HepG2 (cell line): ENCODE measurements around the gene RUNX2. TPM values are rescaled to one million over a fixed set of nuclear protein-coding genes. Genes with fewer than 3 reads are reported as not detected.

Source experiments
- BRF2 ChIP-seq: sonication (generic); formaldehyde crosslinking; IDR thresholded peaks from 2 replicates; pipeline ENCODE4 v1.8.1; 2022; ENCODE audit warnings: mild to moderate bottlenecking, missing genetic modification reagents
- CCDC6 ChIP-seq: sonication (generic); formaldehyde crosslinking; IDR thresholded peaks from 2 replicates; pipeline ENCODE4 v1.8.1; 2022; ENCODE audit warnings: mild to moderate bottlenecking, missing genetic modification reagents, moderate library complexity
- CREB1 ChIP-seq, 2 experiments: fragments of 450-650 bp in 1 of 2; IDR thresholded peaks; 2 replicates each; pipeline ENCODE4 v1.6.1; 2016 to 2017; ENCODE audit warnings: control low read depth in 1 of 2, mild to moderate bottlenecking in 1 of 2, missing compliant biosample characterization in 1 of 2, missing genetic modification characterization in 1 of 2
- DNMT1 ChIP-seq: sonication (generic); formaldehyde crosslinking; IDR thresholded peaks from 2 replicates; pipeline ENCODE4 v1.5.1; 2020; ENCODE audit warnings: mild to moderate bottlenecking, missing genetic modification reagents
- ELK4 ChIP-seq: sonication (generic); formaldehyde crosslinking; IDR thresholded peaks from 2 replicates; pipeline ENCODE4 v1.9.0; 2021; ENCODE audit warnings: missing genetic modification reagents, borderline replicate concordance
- FOXJ3 ChIP-seq: sonication (generic); formaldehyde crosslinking; IDR thresholded peaks from 2 replicates; pipeline ENCODE4 v1.4.0; 2020; ENCODE audit warnings: missing genetic modification reagents, mild to moderate bottlenecking, borderline replicate concordance
- HNRNPH1 ChIP-seq: fragments of 200-400 bp; formaldehyde crosslinking; optimal IDR thresholded peaks from 2 replicates; pipeline ENCODE3; 2017; ENCODE audit warnings: mild to moderate bottlenecking, low read depth, low read length
- IKZF5 ChIP-seq: IDR thresholded peaks from 2 replicates; pipeline ENCODE4 v1.6.1; 2018; ENCODE audit warnings: missing genetic modification reagents, mild to moderate bottlenecking, missing compliant biosample characterization
- ISL2 ChIP-seq: sonication (generic); formaldehyde crosslinking; IDR thresholded peaks from 2 replicates; pipeline ENCODE4 v1.5.0; 2020; ENCODE audit warnings: missing genetic modification reagents
- KLF15 ChIP-seq: sonication (generic); formaldehyde crosslinking; IDR thresholded peaks from 2 replicates; pipeline ENCODE4 v1.8.1; 2023; ENCODE audit warnings: borderline replicate concordance, mild to moderate bottlenecking, inconsistent platforms, missing genetic modification reagents, mixed read lengths
- MYPOP ChIP-seq: sonication (generic); formaldehyde crosslinking; IDR thresholded peaks from 2 replicates; pipeline ENCODE4 v1.8.1; 2023; ENCODE audit warnings: mild to moderate bottlenecking, moderate library complexity, missing genetic modification reagents
- MZF1 ChIP-seq: sonication (generic); formaldehyde crosslinking; IDR thresholded peaks from 2 replicates; pipeline ENCODE4 v1.8.1; 2023; ENCODE audit warnings: mild to moderate bottlenecking, missing genetic modification reagents, borderline replicate concordance
- RNF2 ChIP-seq: fragments of 450-650 bp; conservative IDR thresholded peaks from 2 replicates; pipeline ENCODE4 v1.6.1; 2016; ENCODE audit warnings: low read depth
- ZFY ChIP-seq: sonication (generic); formaldehyde crosslinking; IDR thresholded peaks from 2 replicates; pipeline ENCODE4 v1.4.0; 2020; ENCODE audit warnings: missing genetic modification reagents
- ZNF205 ChIP-seq: IDR thresholded peaks from 2 replicates; pipeline ENCODE4 v1.6.1; 2018; ENCODE audit warnings: missing biosample characterization, missing genetic modification reagents
- ZNF274 ChIP-seq: sonication (generic); formaldehyde crosslinking; IDR thresholded peaks from 2 replicates; pipeline ENCODE4 v1.5.1; 2020; ENCODE audit warnings: mild to moderate bottlenecking, missing genetic modification reagents
- ZNF329 ChIP-seq: sonication (generic); formaldehyde crosslinking; IDR thresholded peaks from 2 replicates; pipeline ENCODE4 v1.9.0; 2021; ENCODE audit warnings: low read depth, mild to moderate bottlenecking, missing genetic modification reagents
- ZNF414 ChIP-seq: sonication (generic); formaldehyde crosslinking; IDR thresholded peaks from 2 replicates; pipeline ENCODE4 v1.5.0; 2020; ENCODE audit warnings: missing genetic modification reagents
- ZNF614 ChIP-seq: IDR thresholded peaks from 2 replicates; pipeline ENCODE4 v1.6.1; 2018; ENCODE audit warnings: missing biosample characterization, missing genetic modification reagents, inconsistent platforms, borderline replicate concordance
- ZNF850 ChIP-seq: sonication (generic); formaldehyde crosslinking; conservative IDR thresholded peaks from 2 replicates; pipeline ENCODE4 v1.9.0; 2021; ENCODE audit warnings: mild to moderate bottlenecking, missing genetic modification reagents
- polyA plus RNA-seq, 8 experiments: library from polyadenylated mRNA; depleted of rRNA in 3 of 8; stranded (reverse) in 7 of 8; unstranded in 1 of 8; fragments of >200 nt; fragmentation: Illumina TruSeq in 4 of 8; extraction: Trizol in 4 of 8; gene quantifications; 2 replicates each; pipeline versions ENCODE4 v1.2.1 to v1.2.3, GENCODE V29; 2011 to 2016; ENCODE audit warnings: low read depth in 4 of 8, missing spikeins in 1 of 8, mixed read lengths in 1 of 8; ENCODE audit not compliant: insufficient read depth in 1 of 8
- total RNA-seq, 5 experiments: library from RNA; depleted of rRNA; stranded (reverse); fragments of >200 nt; fragmentation: Illumina TruSeq; extraction: Trizol; gene quantifications; 2 replicates each; pipeline ENCODE4 v1.2.3, GENCODE V29; 2016; ENCODE audit warnings: low read depth in 1 of 5

Gene RUNX2
- total and polyA plus RNA-seq, 2 of the 13 experiments (the other 11 are each of a cell fraction or from before 2014, with no cell fraction given), result not detected

GRCh38 chr6:45378334-45378926, 50.3 kb downstream of the RUNX2 start (continued):
- TF ChIP-seq ZNF614 (CRISPR knock-in tag) (0 out of 2 replicates have a peak, but pooled peaks have one; percentile 6), ZNF329 (CRISPR knock-in tag) (no peak), BRF2 (CRISPR knock-in tag) (0 out of 2 replicates have a peak, but pooled peaks have one; percentile 7), ISL2 (CRISPR knock-in tag) (0 out of 2 replicates have a peak, but pooled peaks have one; percentile 0), DNMT1 (CRISPR knock-in tag) (no peak), MYPOP (CRISPR knock-in tag) (no peak), HNRNPH1 (peak; percentile 11), FOXJ3 (CRISPR knock-in tag) (0 out of 2 replicates have a peak, but pooled peaks have one; percentile 2), IKZF5 (peak; percentile 13; the same call in 1 of the 2 replicates), MZF1 (peak; percentile 77; the same call in 1 of the 2 replicates), ZNF414 (CRISPR knock-in tag) (0 out of 2 replicates have a peak, but pooled peaks have one; percentile 10), ELK4 (CRISPR knock-in tag) (no peak), KLF15 (CRISPR knock-in tag) (no peak), RNF2 (0 out of 2 replicates have a peak, but pooled peaks have one; percentile 17), CREB1 (IDR thresholded peaks at IDR 0.05) (no peak), CREB1 (CRISPR knock-in tag; IDR thresholded peaks at IDR 0.05) (peak; percentile 52; the same call in 1 of the 2 replicates), ZNF274 (CRISPR knock-in tag) (no peak), ZNF850 (no peak), ZFY (peak; percentile 65), ZNF205 (CRISPR knock-in tag) (0 out of 2 replicates have a peak, but pooled peaks have one; percentile 11), CCDC6 (CRISPR knock-in tag) (0 out of 2 replicates have a peak, but pooled peaks have one; percentile 3)
